ENCODE results near the gene ZNF138.

- TF ChIP-seq POLR2A (IDR thresholded peaks at IDR 0.05; ENCODE audit: low read depth, low read length) (no peak), TAF1 (IDR thresholded peaks at IDR 0.05; ENCODE audit: low read depth, low read length) (no peak), POLR2AphosphoS5 (IDR thresholded peaks at IDR 0.05; ENCODE audit: low read depth, low read length) (no peak), SPI1 (IDR thresholded peaks at IDR 0.05; ENCODE audit: low read depth, low read length) (no peak)
These were observed 73.7 kb downstream of the ZNF138 start for GRCh38 chr7:64867863-64868440.

Measured in GM12891 (cell line).